ENCODE data around the gene NPLOC4.

Gene NPLOC4

GRCh38 chr17:81662002-81662401 is 25.1 kb upstream of the NPLOC4 start:
- DNase-seq (ENCODE audit: low read depth in 2 of 2) = no peak

- DNase-seq (ENCODE audit: low read depth in 2 of 2) = no peak
Measured at GRCh38 chr17:81660441-81660840, 23.5 kb upstream of the NPLOC4 start.

DNA sequence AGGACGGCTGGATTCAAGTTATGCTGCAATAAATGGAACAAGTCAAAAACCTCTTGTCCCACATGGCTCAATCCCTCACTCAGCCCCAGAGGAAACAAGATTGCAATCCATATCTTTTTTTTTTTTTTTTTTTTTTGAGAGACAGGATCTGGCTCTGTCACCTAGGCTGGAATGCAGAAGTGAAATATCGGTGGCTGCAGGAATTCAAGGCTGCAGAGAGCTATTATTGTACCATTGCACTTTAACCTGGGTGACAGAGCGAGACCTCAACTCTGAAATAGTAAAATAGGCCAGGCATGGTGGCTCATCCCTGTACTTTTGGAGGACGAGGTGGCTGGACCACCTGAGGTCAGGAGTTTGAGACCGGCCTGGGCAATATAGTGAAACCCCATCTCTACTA is 22.1 kb upstream of the NPLOC4 start:
- DNase-seq (ENCODE audit: low read depth in 2 of 2) = no peak

DNA sequence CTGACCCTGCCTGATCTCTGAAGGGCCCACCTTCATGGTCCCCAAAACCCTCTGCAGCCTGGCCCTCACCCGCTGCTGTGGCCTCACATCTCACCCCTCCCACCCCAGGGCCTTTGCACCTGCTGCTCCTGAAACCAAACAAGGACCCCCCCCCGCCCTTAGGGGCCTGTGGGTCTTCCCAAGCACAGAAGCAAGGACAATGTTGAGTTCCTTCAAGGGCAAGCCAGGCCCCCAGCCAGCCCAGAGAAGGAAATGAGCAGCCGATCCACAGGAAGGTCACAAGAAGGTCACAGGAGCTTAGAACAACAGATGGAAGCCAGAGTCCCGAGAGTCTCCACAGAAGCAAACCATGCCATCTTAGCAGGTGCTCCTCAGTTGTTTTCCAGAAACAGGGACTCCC is 19.9 kb upstream of the NPLOC4 start:
- DNase-seq (ENCODE audit: low read depth in 2 of 2) = no peak

DNA sequence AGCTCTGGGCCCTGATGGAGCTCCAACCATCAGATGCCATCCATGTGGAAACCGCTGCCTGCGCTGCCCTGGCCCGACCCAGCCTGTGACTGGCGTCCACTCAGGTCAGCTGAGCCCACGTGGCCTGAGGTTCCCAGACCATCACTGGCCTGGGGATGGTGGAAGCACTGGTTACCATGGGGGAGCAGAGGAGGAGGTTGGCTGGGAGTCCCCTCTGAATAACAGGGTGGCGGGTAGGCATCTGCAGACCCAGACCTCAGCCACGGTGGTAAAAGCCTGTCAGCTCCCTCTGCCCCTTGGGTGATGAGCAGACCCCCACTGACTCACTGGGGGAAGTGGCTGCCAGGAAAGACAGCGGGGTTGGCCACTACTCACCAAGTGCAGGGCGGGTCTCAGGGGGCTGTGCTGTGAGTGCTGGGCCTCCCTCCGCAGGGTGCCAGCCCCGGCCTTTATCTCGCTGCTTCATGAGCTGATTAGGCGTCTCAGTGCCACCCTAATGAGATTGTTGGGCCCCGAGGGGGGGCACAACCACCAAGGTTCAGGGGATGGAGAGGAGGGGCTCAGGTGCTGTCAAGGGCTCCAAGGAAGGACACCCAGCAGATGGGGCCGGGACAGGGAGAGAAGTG is 19.3 kb upstream of the NPLOC4 start, which contains the start of gene PDE6G:
PDE6G (minus strand) TSS at position 425 of the 626 bp plus-strand sequence. CDS start 3,237 bp downstream, outside the sequence.
- DNase-seq (ENCODE audit: low read depth in 2 of 2) = no peak

DNA sequence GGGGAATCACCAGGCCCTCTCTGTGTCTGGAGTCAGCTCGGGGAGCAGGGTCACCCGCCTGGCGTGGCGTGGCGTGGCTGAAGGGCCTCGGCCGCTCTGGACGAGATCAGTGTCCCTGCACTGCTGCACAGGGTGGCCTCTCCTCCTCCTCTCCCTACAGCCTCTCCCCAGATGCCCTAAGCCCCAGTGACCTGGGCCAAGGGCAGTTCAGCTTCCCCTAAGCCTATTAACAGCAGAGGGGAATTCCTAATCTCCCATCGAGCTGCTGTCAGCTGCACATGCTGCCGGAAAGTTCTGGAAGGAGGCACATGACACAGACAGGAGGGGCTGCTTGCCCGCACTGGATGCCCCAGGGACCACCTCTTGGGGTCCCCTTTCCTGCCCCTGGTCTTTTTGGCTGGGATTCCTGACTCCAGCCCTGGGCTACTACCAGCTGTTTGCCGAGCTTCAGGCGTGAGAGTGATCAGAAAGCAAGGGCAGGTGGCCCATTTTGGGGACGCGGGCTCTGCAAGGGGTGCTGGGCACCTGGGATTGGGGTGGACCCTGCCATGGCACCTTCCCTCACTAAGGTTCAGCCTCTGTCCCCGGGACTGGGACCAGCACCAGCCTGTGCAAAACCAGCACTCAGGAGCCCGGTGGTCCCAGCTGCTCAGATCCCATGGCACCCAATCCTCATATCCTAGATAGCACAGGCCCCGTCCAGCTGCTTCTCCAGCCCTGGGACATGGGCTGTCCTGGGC is 18.6 kb upstream of the NPLOC4 start:
- DNase-seq (ENCODE audit: low read depth in 2 of 2) = no peak

- no peak for DNase-seq (ENCODE audit: low read depth in 2 of 2)
Measured at GRCh38 chr17:81652906-81653771, 16.2 kb upstream of the NPLOC4 start.

- DNase-seq (ENCODE audit: low read depth in 2 of 2) = no peak
Measured at GRCh38 chr17:81651692-81652091, 14.8 kb upstream of the NPLOC4 start.

- DNase-seq (ENCODE audit: low read depth in 2 of 2) = no peak
Measured at GRCh38 chr17:81650951-81651350, 14.0 kb upstream of the NPLOC4 start.

- DNase-seq (ENCODE audit: low read depth in 2 of 2) = no peak
Measured at GRCh38 chr17:81648707-81649085, 11.8 kb upstream of the NPLOC4 start.

GRCh38 chr17:81648013-81648706 is 11.2 kb upstream of the NPLOC4 start:
- DNase-seq (ENCODE audit: low read depth in 2 of 2) = no peak

DNA sequence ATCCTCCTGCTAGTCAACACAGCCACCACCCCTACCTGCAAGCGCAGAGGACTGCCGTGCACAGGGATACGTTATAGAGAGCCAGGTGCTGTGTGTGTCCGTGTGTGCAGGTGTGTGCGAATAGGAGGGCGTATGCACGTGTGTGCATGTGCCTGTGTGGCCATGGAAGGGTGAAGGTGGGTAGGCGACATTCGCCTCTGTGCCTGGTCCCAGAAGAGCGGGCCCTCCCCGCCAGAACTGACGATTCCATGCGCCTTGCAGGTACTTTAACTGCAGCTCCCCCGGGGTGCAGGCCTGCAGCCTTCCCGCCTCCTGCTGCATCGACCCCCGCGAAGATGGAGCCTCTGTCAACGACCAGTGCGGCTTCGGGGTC is 10.7 kb upstream of the NPLOC4 start:
- no peak for DNase-seq (ENCODE audit: low read depth in 2 of 2)

DNA sequence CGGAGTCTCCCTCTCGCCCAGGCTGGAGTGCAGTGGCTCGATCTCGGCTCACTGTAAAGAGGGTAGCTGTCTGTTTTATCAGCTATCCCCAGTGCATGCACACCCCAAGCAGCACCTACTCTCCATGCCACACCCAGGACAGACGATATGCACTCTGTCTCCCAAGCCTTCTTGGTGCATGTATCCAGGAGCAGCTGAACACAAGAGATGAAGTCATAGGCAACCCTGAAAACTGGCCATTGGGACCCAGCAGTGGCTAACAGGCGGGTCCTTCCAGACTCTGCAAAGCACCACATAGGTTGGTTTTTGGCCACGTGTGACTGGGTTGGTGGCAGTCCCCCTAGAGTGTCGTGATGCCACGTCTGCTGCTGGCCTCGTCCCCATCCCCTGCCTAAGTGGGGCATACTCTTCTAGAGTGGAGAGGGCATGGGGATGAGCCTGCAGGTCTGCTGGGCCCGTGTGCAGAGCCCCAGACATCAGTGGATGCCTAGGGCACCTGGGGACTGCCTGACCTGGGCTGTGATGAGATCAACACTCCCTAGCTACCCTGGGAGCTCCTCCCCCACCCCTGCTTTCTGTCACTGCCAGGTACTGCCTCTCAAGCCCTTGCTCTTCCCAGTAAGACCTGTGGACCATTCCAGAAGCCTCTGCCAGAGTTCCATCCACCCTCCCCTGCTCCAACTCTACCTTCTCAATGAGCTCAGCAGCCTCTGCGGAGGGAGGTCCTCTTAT is 10.1 kb upstream of the NPLOC4 start:
- no peak for DNase-seq (ENCODE audit: low read depth in 2 of 2)

- no peak for DNase-seq (ENCODE audit: low read depth in 2 of 2)
Measured at GRCh38 chr17:81644976-81645952, 8.4 kb upstream of the NPLOC4 start.

DNA sequence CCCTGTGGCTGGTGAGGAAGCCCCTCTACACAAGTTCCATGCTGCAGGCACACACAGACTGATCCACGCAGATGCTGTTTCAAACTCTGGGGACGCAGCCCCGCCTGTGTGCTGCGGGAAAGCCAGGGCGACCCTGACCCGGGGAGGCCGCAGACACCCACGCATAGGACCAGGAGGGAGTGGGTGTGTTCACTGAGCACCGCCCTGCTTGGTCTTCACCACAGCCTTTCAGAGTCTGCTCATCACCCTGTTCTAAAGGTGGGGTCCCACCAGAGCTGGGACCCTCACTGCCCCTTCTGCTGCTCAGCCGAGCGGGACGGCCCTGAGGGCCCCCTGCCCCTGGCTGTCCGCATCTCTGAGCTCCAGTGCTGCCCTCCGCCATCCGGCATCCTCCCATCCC is 7.6 kb upstream of the NPLOC4 start:
- no peak for DNase-seq (ENCODE audit: low read depth in 2 of 2)

DNA sequence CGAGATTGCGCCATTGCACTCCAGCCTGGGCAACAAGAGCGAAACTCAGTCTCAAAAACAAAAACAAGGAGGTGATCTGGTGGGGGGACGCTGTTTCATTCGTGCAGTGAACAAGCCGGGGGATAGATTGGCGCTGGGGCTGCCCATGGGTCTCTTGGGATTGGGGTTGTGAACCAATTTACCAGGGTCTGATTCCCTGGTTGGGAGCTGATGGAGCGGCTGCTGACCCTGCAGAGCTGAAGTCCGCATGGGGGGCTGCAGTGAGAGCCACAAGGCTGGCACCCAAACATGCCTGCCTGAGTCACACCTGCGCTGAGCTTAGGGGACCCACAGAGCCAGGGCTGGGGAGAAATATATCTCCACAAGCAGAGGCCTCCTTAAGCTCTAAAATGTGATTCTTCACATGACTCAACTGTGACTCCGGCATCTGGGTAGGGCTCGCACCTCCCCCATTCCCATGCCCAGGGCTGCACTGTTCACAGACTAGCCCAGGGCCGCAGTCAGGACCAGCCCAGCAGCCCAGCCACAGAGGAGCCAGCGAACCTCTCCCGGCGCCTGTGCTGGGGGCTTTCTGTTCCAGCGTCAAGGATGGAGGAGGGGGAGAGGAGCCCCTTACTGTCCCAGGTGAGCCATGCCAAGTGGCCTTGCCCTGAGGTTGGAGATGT is 5.0 kb upstream of the NPLOC4 start:
- DNase-seq (ENCODE audit: low read depth in 2 of 2) = no peak

DNA sequence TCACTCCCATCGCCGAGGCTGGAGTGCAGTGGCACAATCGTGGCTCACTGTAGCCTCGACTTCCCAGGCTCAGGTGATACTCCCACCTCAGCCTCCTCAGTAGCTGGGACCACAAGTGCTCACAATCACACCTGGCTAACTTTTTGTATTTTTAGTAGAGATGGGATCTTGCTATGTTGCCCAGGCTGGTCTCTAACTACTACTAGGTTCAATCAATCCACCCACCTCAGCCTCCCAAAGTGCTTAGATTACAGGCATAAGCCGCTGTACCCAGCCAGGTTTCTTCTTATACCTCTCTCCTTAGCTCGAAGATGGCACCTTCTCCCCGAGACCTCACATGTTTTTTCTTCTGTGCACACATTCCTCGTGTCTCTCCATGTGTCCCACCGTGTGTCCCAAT is 3.1 kb upstream of the NPLOC4 start:
- DNase-seq (ENCODE audit: low read depth in 2 of 2) = no peak

GRCh38 chr17:81638683-81639082 is 1.8 kb upstream of the NPLOC4 start:
- DNase-seq (ENCODE audit: low read depth in 2 of 2) = no peak

GRCh38 chr17:81635973-81636504 is 873 bp downstream of the NPLOC4 start:
- no peak for DNase-seq (ENCODE audit: low read depth in 2 of 2)
